Body of pancreas (tissue), 4 donors: ENCODE data around the gene RNF6. TPM values are rescaled to one million over a fixed set of nuclear protein-coding genes. Genes with fewer than 3 reads are reported as not detected.

Source experiments
- ATAC-seq: fragments of 150-250 bp; one replicate; pipeline ENCODE4 v1.9.1; 2016
- DNase-seq, 4 donors: peaks; one replicate each; pipeline ENCODE4 v3.0.0-alpha.2; 2019
- H3K27ac ChIP-seq, 4 donors: fragments of 200-600 bp; sonication (generic); 1 replicate in 3 of 4; 2 replicates in 1 of 4; pipeline versions ENCODE4 v1.5.1 to v1.6.1; 2016 to 2019; ENCODE audit warnings: mild to moderate bottlenecking in 1 of 4, mixed read lengths in 1 of 4, moderate library complexity in 1 of 4
- H3K27me3 ChIP-seq, 2 donors: fragments of 200-600 bp; sonication (generic); one replicate each; pipeline ENCODE4 v1.6.0; 2016; ENCODE audit warnings: mild to moderate bottlenecking in 1 of 2
- H3K36me3 ChIP-seq, 2 donors: fragments of 200-600 bp; sonication (generic); replicated peaks in 1 of 2; 2 replicates each; pipeline ENCODE4 v1.5.1; 2016; ENCODE audit warnings: low read depth in 2 of 2; ENCODE audit not compliant: insufficient read depth in 1 of 2
- H3K4me1 ChIP-seq: fragments of 200-600 bp; sonication (generic); one replicate; pipeline ENCODE4 v1.6.0; 2016
- H3K4me3 ChIP-seq, 2 donors: fragments of 200-600 bp; sonication (generic); 1 replicate in 1 of 2; 2 replicates in 1 of 2; pipeline ENCODE4 v1.5.1; 2016 to 2019
- H3K9me3 ChIP-seq, 3 donors: fragments of 200-600 bp; sonication (generic); 1 replicate in 2 of 3; 2 replicates in 1 of 3; pipeline ENCODE4 v1.5.1; 2016
- CTCF ChIP-seq, 7 experiments: fragments of 450-650 bp in 4 of 7; fragments of 200-600 bp in 3 of 7; sonication (generic) in 3 of 7; IDR thresholded peaks; one replicate each; pipeline ENCODE4 v1.5.1; 2016 to 2019; ENCODE audit warnings: antibody characterized with exemption in 7 of 7
- POLR2A ChIP-seq, 3 donors: fragments of 450-650 bp; IDR thresholded peaks; one replicate each; pipeline ENCODE4 v1.6.1; 2016; ENCODE audit warnings: antibody characterized with exemption in 3 of 3, mild to moderate bottlenecking in 2 of 3
- WGBS, 2 donors: methylation state at CpG; one replicate each; pipeline ENCODE4 v1.1.5; 2017; 5-methylcytosine and 5-hydroxymethylcytosine counted together
- intact Hi-C: fragments of 100-400 bp; cut with DNase I; formaldehyde crosslinking; loops from one replicate; pipeline ENCODE4 v1.15.1; 2023
- total RNA-seq, 2 donors: library from RNA; depleted of rRNA; stranded (reverse); fragments of >200 nt; gene quantifications; one replicate each; pipeline ENCODE4 v1.1.0, GENCODE V29; 2016

The RNF6 gene
- total RNA-seq, 2 donors from 2014 or later, result 6.9 to 13.0 TPM

DNA sequence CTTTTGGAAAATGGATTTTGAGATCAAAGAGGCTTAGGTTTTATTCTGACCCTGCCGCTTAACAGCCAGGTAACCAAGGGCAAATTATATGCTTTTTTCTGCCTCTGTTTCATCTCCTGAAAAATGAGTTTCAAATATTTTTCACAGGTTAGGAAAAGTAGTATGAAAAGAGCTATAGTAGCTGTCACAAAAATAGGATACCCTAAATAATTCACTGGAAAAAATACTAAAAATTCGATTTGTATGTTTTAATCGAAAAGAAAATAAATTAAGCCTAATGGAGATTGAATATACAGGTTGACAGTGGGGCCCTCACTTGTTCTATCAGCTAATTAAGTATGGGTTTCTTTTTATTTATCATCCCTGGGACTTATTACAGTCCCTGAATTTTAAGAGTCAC lies 58.3 kb downstream of the RNF6 start:
- H3K4me1 ChIP-seq, result no peaks in the 10 kb centered on the region
- H3K4me3 ChIP-seq, result no peak overlapping the region
- WGBS, 2 donors, result 70 to 74% methylated on average over 3 of the region's 3 CpGs
- intact Hi-C loops, result no loop called here
- ATAC-seq (no peak), DNase-seq (no peak)
- H3K27me3 ChIP-seq, result no peaks in the 10 kb centered on the region
- no peaks in the 10 kb centered on the region for H3K36me3 ChIP-seq
- H3K27ac ChIP-seq, result no peak overlapping the region
- TF ChIP-seq CTCF (IDR thresholded peaks at IDR 0.05) (no peak), POLR2A (IDR thresholded peaks at IDR 0.05) (no peak)
- H3K9me3 ChIP-seq, result no peaks in the 10 kb centered on the region

Other genes starting within 250 kb of the RNF6 start
- 1 to 10 TPM in 1 of 2 donors, not detected in 1; 1.8 TPM for gene SHISA2, start 170.3 kb downstream of the RNF6 start, total RNA-seq
- gene CDK8, start 31.8 kb upstream of the RNF6 start, total RNA-seq, result 10 to 100 TPM; 12.7 to 13.8 TPM